IMR-90 (cell line): ENCODE data around the gene CDC42BPG. TPM values are rescaled to one million over a fixed set of nuclear protein-coding genes. Genes with fewer than 3 reads are reported as not detected.

Experiments
- ATAC-seq: fragments of 200-7000 bp; cut with Tn5 transposase; 2 replicates; pipeline ENCODE4 v1.9.1; 2020; ENCODE audit warnings: low read depth, mild to moderate bottlenecking, moderate library complexity
- BruUV-seq: library from RNA; stranded (reverse); fragments of 400-500 nt; replicated peaks from 2 replicates; lab custom pipeline; 2021; lab: Mats Ljungman, UMichigan
- CTCF ChIA-PET: fragments of 300-600 bp; formaldehyde crosslinking; extraction: SDS; loops from one replicate; lab custom pipeline; 2021; ENCODE audit warnings: antibody characterized with exemption; lab: Yijun Ruan, JAX
- POLR2A ChIA-PET: fragments of 300-600 bp; sonication (Branson Sonifier 250); formaldehyde crosslinking; loops from one replicate; lab custom pipeline; 2022; ENCODE audit warnings: antibody characterized with exemption; ENCODE audit not compliant: unreplicated experiment; lab: Charles Lee
- DNase-seq: peaks from one replicate; pipeline ENCODE4 v3.0.0; 2013
- H2AFZ ChIP-seq: replicated peaks from 2 replicates; pipeline ENCODE3; 2013; ENCODE audit warnings: low read length, mild to moderate bottlenecking; ENCODE audit not compliant: poor library complexity
- H2AK5ac ChIP-seq: 2 replicates; pipeline ENCODE4 v1.6.1; 2013; ENCODE audit warnings: low read depth, low read length, inconsistent platforms
- H2AK9ac ChIP-seq: replicated peaks from 2 replicates; pipeline ENCODE3; 2013; ENCODE audit warnings: mild to moderate bottlenecking, low read depth, low read length, moderate library complexity; ENCODE audit not compliant: poor library complexity
- H2BK120ac ChIP-seq: 2 replicates; pipeline ENCODE4 v1.6.1; 2013; ENCODE audit warnings: low read depth, low read length, inconsistent platforms
- H2BK15ac ChIP-seq: 3 replicates; pipeline ENCODE4 v1.6.1; 2013; ENCODE audit warnings: low read depth, low read length, inconsistent platforms
- H2BK20ac ChIP-seq: 2 replicates; pipeline ENCODE4 v1.6.1; 2013; ENCODE audit warnings: low read depth, mild to moderate bottlenecking, inconsistent platforms, low read length, moderate library complexity
- H2BK5ac ChIP-seq: 2 replicates; pipeline ENCODE4 v1.6.1; 2013; ENCODE audit warnings: mild to moderate bottlenecking, low read depth, low read length, inconsistent platforms; ENCODE audit not compliant: poor library complexity, severe bottlenecking
- H3K14ac ChIP-seq: replicated peaks from 2 replicates; pipeline ENCODE4 v1.6.1; 2013; ENCODE audit warnings: low read depth, low read length, inconsistent platforms
- H3K18ac ChIP-seq: 2 replicates; pipeline ENCODE4 v1.6.1; 2013; ENCODE audit warnings: low read depth, low read length, control low read depth
- H3K23ac ChIP-seq: 2 replicates; pipeline ENCODE4 v1.6.1; 2013; ENCODE audit warnings: low read depth, low read length, inconsistent platforms
- H3K27ac ChIP-seq: 2 replicates; pipeline ENCODE4 v1.5.1; 2013; ENCODE audit warnings: mild to moderate bottlenecking, control low read depth, low read length; ENCODE audit not compliant: insufficient read depth
- H3K27me3 ChIP-seq: 2 replicates; pipeline ENCODE4 v1.6.1; 2013; ENCODE audit warnings: low read length; ENCODE audit not compliant: control insufficient read depth, insufficient read depth
- H3K36me3 ChIP-seq: 2 replicates; pipeline ENCODE4 v1.6.1; 2013; ENCODE audit warnings: low read length, mixed read lengths; ENCODE audit not compliant: control insufficient read depth, insufficient read depth
- H3K4ac ChIP-seq: 2 replicates; pipeline ENCODE4 v1.6.1; 2013; ENCODE audit warnings: low read depth, low read length, inconsistent platforms
- H3K4me1 ChIP-seq: 2 replicates; pipeline ENCODE4 v1.6.1; 2013; ENCODE audit warnings: low read length, mixed read lengths; ENCODE audit not compliant: control insufficient read depth, insufficient read depth
- H3K4me2 ChIP-seq: 2 replicates; pipeline ENCODE4 v1.6.1; 2013; ENCODE audit warnings: low read depth, mild to moderate bottlenecking, control low read depth, low read length, moderate library complexity
- H3K4me3 ChIP-seq: 2 replicates; pipeline ENCODE4 v1.5.1; 2013; ENCODE audit warnings: low read depth, mild to moderate bottlenecking, control low read depth, low read length, moderate library complexity; ENCODE audit not compliant: insufficient read depth
- H3K56ac ChIP-seq: 2 replicates; pipeline ENCODE4 v1.6.1; 2013; ENCODE audit warnings: low read length, inconsistent platforms; ENCODE audit not compliant: insufficient read depth; ENCODE audit errors: extremely low read depth
- H3K79me1 ChIP-seq, 2 experiments: 2 replicates each; pipeline ENCODE4 v1.6.1; 2013; ENCODE audit warnings: low read length in 2 of 2, inconsistent platforms in 1 of 2, low read depth in 1 of 2
- H3K9ac ChIP-seq: 2 replicates; pipeline ENCODE4 v1.6.1; 2013; ENCODE audit warnings: low read depth, low read length, control low read depth
- H3K9me1 ChIP-seq: 2 replicates; pipeline ENCODE4 v1.6.1; 2013; ENCODE audit warnings: low read length, inconsistent platforms; ENCODE audit not compliant: insufficient read depth
- H3K9me3 ChIP-seq: 2 replicates; pipeline ENCODE4 v1.6.1; 2013; ENCODE audit warnings: low read length; ENCODE audit not compliant: control insufficient read depth, insufficient read depth
- H4K20me1 ChIP-seq: 2 replicates; pipeline ENCODE4 v1.6.1; 2013; ENCODE audit warnings: low read length, inconsistent platforms; ENCODE audit not compliant: insufficient read depth
- H4K5ac ChIP-seq: 2 replicates; pipeline ENCODE4 v1.6.1; 2013; ENCODE audit warnings: mild to moderate bottlenecking, low read depth, low read length, control low read depth
- H4K8ac ChIP-seq, 2 experiments: 2 replicates each; pipeline ENCODE4 v1.6.1; 2013; ENCODE audit warnings: low read depth in 2 of 2, low read length in 2 of 2, control low read depth in 1 of 2, inconsistent platforms in 1 of 2
- H4K91ac ChIP-seq: 2 replicates; pipeline ENCODE4 v1.6.1; 2013; ENCODE audit warnings: low read depth, low read length, inconsistent platforms; ENCODE audit not compliant: insufficient read depth
- BHLHE40 ChIP-seq: fragments of 150-350 bp; IDR thresholded peaks from 2 replicates; pipeline ENCODE4 v1.6.1; 2016; ENCODE audit warnings: mild to moderate bottlenecking, low read depth, low read length
- MAFK ChIP-seq: IDR thresholded peaks from 2 replicates; pipeline ENCODE4 v1.6.1; 2012; ENCODE audit warnings: low read depth, low read length, improper control_type of control experiment
- MAZ ChIP-seq: IDR thresholded peaks from 2 replicates; pipeline ENCODE4 v1.6.1; 2012; ENCODE audit warnings: low read depth, mild to moderate bottlenecking, low read length, improper control_type of control experiment, moderate library complexity, borderline replicate concordance
- MXI1 ChIP-seq: IDR thresholded peaks from 2 replicates; pipeline ENCODE4 v1.6.1; 2012; ENCODE audit warnings: low read depth, mild to moderate bottlenecking, low read length, moderate library complexity, borderline replicate concordance
- WGBS, 2 experiments: methylation state at CpG; one replicate each; pipeline versions ENCODE4 v1.1.5 to v1.1.7; 2013; ENCODE audit warnings: missing lambda C conversion rate in 2 of 2; ENCODE audit not compliant: insufficient read length in 1 of 2; ENCODE audit errors: extremely low coverage in 2 of 2; 5-methylcytosine and 5-hydroxymethylcytosine counted together
- dilution Hi-C: fragments of 300-500 bp; cut with HindIII; formaldehyde crosslinking; loops from one replicate; pipeline ENCODE4 v1.14.3; 2018; ENCODE audit warnings: low sequenced_read_pairs; ENCODE audit not compliant: unreplicated experiment
- in situ Hi-C: fragments of 300-500 bp; cut with MboI; formaldehyde crosslinking; loops from 3 replicates; pipeline ENCODE4 v1.14.3; 2019; ENCODE audit warnings: low sequenced_read_pairs, inconsistent platforms, mixed read lengths
- intact Hi-C: fragments of 100-400 bp; cut with micrococcal nuclease; formaldehyde crosslinking; loops from 2 replicates; pipeline ENCODE4 v1.10.0; 2022
- polyA plus RNA-seq, 3 experiments: library from polyadenylated mRNA; depleted of rRNA; stranded (reverse); fragments of >200 nt; gene quantifications; 2 replicates each; pipeline ENCODE4 v1.2.3, GENCODE V29; 2012; ENCODE audit warnings: low replicate concordance in 1 of 3
- total RNA-seq: library from RNA; depleted of rRNA; stranded (reverse); fragments of >200 nt; gene quantifications from 2 replicates; pipeline ENCODE4 v1.2.3, GENCODE V29; 2012

Gene CDC42BPG
- total and polyA plus RNA-seq, 2 of the 4 experiments (the other 2 are of a cell fraction): under 0.01 to 0.12 TPM

DNA sequence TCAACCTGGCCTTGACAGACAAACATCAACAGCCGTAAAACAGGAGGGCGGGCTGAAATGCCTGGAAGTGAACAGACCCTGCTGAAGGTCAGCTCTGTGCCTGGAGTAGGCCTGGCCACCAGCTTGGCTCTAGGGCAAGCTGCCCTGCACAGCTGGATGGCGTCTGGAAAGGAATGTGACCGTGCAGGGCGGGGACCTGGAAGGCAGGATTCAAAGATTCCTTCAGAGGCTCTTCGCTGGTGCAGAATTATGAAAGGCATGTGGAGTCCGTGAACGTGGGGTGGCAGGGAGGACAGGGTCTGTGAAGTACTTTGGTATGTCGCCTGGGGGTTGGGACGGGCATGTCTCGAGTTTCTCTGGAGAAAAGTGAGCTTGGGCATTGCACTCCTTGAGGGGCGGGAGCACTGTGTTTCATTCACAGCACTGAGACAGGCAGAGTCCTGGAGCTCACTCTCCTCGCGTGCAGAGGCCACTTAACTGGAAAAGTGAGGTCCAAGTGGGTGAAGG, 32.4 kb upstream of the CDC42BPG start:
- peak; percentile 46 for DNase-seq

More for the DNA sequence above, 32.4 kb upstream of the CDC42BPG start:
- Histone ChIP-seq H2BK120ac (peak overlapping the region; percentile 80), H2BK15ac (peak overlapping the region; percentile 9; the same call in 1 of the 3 replicates), H2AK9ac (peak overlapping the region; percentile 99), H3K4me2 (peak overlapping the region; percentile 90), H3K4me3 (peak overlapping the region; percentile 95), H2AK5ac (peak overlapping the region; percentile 96), H2BK20ac (peak overlapping the region; percentile 49; the same call in 1 of the 2 replicates), H3K23ac (peak overlapping the region; percentile 93), H3K18ac (peak overlapping the region; percentile 49; the same call in 1 of the 2 replicates), H3K27ac (peak overlapping the region; percentile 84), H4K91ac (peak overlapping the region; percentile 87), H3K79me1 (peaks cover 7 to 51% of the 10 kb centered on the region in 2 experiments; a peak in 3 of 4 replicates), H3K27me3 (no peaks in the 10 kb centered on the region), H3K14ac (peak overlapping the region; percentile 95), H3K56ac (peak overlapping the region; percentile 88), H3K36me3 (peaks cover 25% of the 10 kb centered on the region), H4K20me1 (peaks cover 50% of the 10 kb centered on the region), H3K9ac (peak overlapping the region; percentile 94), H3K9me1 (peaks cover 20% of the 10 kb centered on the region), H3K4ac (peak overlapping the region; percentile 96), H4K8ac (peak overlapping the region; percentile 20 to 74; a peak in 2 of 4 replicates), H4K5ac (0 out of 2 replicates have a peak overlapping the region, but pooled peaks have one; percentile 8), H3K9me3 (no peaks in the 10 kb centered on the region), H2BK5ac (peak overlapping the region; percentile 90), H3K4me1 (peaks cover 16% of the 10 kb centered on the region), H2AFZ (peak overlapping the region; percentile 46)
- BruUV-seq: no TSS peak
- intact Hi-C loops (loop anchor here (1.0 kb wide), 1 partner anchor 30 kb away; no protein-coding TSS in a partner anchor), dilution Hi-C loops (no loop called here), in situ Hi-C loops (no loop called here)
- peak; percentile 22 for ATAC-seq
- ChIA-PET CTCF (interaction anchor here (1.2 to 2.7 kb wide), 4 partner anchors 8 to 30 kb away, joined by 3 to 12 read pairs (median 8); no protein-coding TSS in a partner anchor), POLR2A (interaction anchor here (0.6 to 1.5 kb wide), 5 partner anchors 8 to 267 kb away, joined by 3 to 6 read pairs (median 4); partner anchors contain the start of gene MAP4K2)
- WGBS, 2 experiments: 3% methylated on average over 5 of the region's 14 CpGs; no CpG with 5 or more reads in 1 of the 2 experiments
- TF ChIP-seq BHLHE40 (peak; percentile 13; the same call in 1 of the 2 replicates), MAFK (no peak), MXI1 (peak; percentile 10; the same call in 1 of the 2 replicates), MAZ (peak; percentile 33; the same call in 1 of the 2 replicates)
